BE2C (cell line): ENCODE measurements around the gene KIF25.

Experiments
- DNase-seq: peaks from one replicate; pipeline ENCODE4 v3.0.0-alpha.2; 2020
- H3K27me3 ChIP-seq: fragments of 250-450 bp; sonication (Bioruptor Pico); 2 replicates; pipeline ENCODE4 v1.5.1; 2020; ENCODE audit warnings: mild to moderate bottlenecking
- H3K36me3 ChIP-seq: fragments of 250-450 bp; sonication (Bioruptor Pico); 2 replicates; pipeline ENCODE4 v1.5.1; 2020; ENCODE audit warnings: mild to moderate bottlenecking
- H3K4me1 ChIP-seq: fragments of 250-450 bp; sonication (Bioruptor Pico); 2 replicates; pipeline ENCODE4 v1.5.1; 2020
- H3K4me3 ChIP-seq: 2 replicates; pipeline ENCODE4 v1.5.1; 2011; ENCODE audit warnings: low read depth, low read length
- H3K9me3 ChIP-seq: fragments of 250-450 bp; sonication (Bioruptor Pico); 2 replicates; pipeline ENCODE4 v1.5.1; 2020
- CTCF ChIP-seq: IDR thresholded peaks from 2 replicates; pipeline ENCODE4 v1.5.1; 2012; ENCODE audit warnings: mild to moderate bottlenecking, low read depth, low read length

Gene KIF25

GRCh38 chr6:167953551-167953950 is 43.9 kb upstream of the KIF25 start:
- Histone ChIP-seq H3K9me3 (no peaks in the 10 kb centered on the region), H3K27me3 (no peaks in the 10 kb centered on the region), H3K36me3 (peaks cover 21% of the 10 kb centered on the region), H3K4me3 (no peak overlapping the region), H3K4me1 (no peaks in the 10 kb centered on the region)
- no peak for DNase-seq
- TF ChIP-seq CTCF, result no peak

- Histone ChIP-seq H3K4me3 (no peak overlapping the region), H3K4me1 (no peaks in the 10 kb centered on the region), H3K9me3 (no peaks in the 10 kb centered on the region), H3K36me3 (peaks cover 21% of the 10 kb centered on the region), H3K27me3 (no peaks in the 10 kb centered on the region)
- DNase-seq, result no peak
- no peak for TF ChIP-seq CTCF
Measured at GRCh38 chr6:167954151-167954550, 43.3 kb upstream of the KIF25 start.

- peaks cover 17% of the 10 kb centered on the region for H3K36me3 ChIP-seq
- TF ChIP-seq CTCF, result no peak
Measured at GRCh38 chr6:167956491-167956890, 41.0 kb upstream of the KIF25 start.

GRCh38 chr6:167956983-167957492 is 40.4 kb upstream of the KIF25 start:
- H3K4me3 ChIP-seq, result no peak overlapping the region
- DNase-seq, result no peak
- H3K36me3 ChIP-seq, result peaks cover 12% of the 10 kb centered on the region
- no peak for TF ChIP-seq CTCF
- H3K27me3 ChIP-seq, result no peaks in the 10 kb centered on the region
- H3K4me1 ChIP-seq, result no peaks in the 10 kb centered on the region
- H3K9me3 ChIP-seq, result no peaks in the 10 kb centered on the region

More at GRCh38 chr6:167956491-167956890, 41.0 kb upstream of the KIF25 start:
- Histone ChIP-seq H3K4me3 (no peak overlapping the region), H3K27me3 (no peaks in the 10 kb centered on the region), H3K9me3 (no peaks in the 10 kb centered on the region), H3K4me1 (no peaks in the 10 kb centered on the region)
- no peak for DNase-seq

GRCh38 chr6:167957626-167958025 is 39.8 kb upstream of the KIF25 start:
- no peak for DNase-seq
- Histone ChIP-seq H3K9me3 (no peaks in the 10 kb centered on the region), H3K4me3 (no peak overlapping the region), H3K36me3 (peaks cover 6% of the 10 kb centered on the region), H3K27me3 (no peaks in the 10 kb centered on the region), H3K4me1 (no peaks in the 10 kb centered on the region)
- TF ChIP-seq CTCF, result no peak

GRCh38 chr6:167960579-167960978 is 36.9 kb upstream of the KIF25 start:
- Histone ChIP-seq H3K4me1 (no peaks in the 10 kb centered on the region), H3K4me3 (no peak overlapping the region), H3K36me3 (peaks cover 22% of the 10 kb centered on the region), H3K9me3 (no peaks in the 10 kb centered on the region), H3K27me3 (no peaks in the 10 kb centered on the region)
- no peak for TF ChIP-seq CTCF
- no peak for DNase-seq
